Fibroblast of mammary gland (primary cell): ENCODE results near the gene HTR4.

Experiments used
- DNase-seq: peaks from one replicate; pipeline ENCODE4 v3.0.0-alpha.2; 2010; ENCODE audit warnings: low read depth
- H3K4me3 ChIP-seq: 2 replicates; pipeline ENCODE4 v1.5.1; 2011; ENCODE audit warnings: low read depth, mild to moderate bottlenecking, low read length, moderate library complexity; ENCODE audit not compliant: control insufficient read depth
- TF ChIP-seq, protein P1 (sequence below): conservative IDR thresholded peaks from 2 replicates; pipeline ENCODE4 v1.5.1; 2011; ENCODE audit warnings: low read depth, low read length, inconsistent platforms; ENCODE audit not compliant: control insufficient read depth, insufficient read depth

The HTR4 gene

DNA sequence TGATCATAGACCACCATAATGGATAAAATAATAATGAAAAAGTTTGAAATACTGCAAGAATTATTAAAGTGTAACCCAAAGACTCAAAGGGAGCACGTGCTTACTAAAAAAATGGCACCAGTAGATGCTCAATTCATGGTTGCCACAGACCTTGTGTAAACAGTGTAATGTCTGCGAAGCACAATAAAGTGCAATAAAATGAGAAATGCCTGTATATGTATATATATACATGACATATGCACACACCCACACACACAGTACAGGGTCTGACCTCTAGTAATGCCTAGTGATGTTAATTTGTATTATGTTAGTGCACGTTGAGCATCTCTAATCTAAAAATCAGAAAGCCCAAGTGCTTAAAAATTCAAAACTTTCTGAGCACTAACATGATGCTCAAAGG is 218.3 kb downstream of the HTR4 start:
- H3K4me3 ChIP-seq: no peak overlapping the region
- TF ChIP-seq, protein P1, sequence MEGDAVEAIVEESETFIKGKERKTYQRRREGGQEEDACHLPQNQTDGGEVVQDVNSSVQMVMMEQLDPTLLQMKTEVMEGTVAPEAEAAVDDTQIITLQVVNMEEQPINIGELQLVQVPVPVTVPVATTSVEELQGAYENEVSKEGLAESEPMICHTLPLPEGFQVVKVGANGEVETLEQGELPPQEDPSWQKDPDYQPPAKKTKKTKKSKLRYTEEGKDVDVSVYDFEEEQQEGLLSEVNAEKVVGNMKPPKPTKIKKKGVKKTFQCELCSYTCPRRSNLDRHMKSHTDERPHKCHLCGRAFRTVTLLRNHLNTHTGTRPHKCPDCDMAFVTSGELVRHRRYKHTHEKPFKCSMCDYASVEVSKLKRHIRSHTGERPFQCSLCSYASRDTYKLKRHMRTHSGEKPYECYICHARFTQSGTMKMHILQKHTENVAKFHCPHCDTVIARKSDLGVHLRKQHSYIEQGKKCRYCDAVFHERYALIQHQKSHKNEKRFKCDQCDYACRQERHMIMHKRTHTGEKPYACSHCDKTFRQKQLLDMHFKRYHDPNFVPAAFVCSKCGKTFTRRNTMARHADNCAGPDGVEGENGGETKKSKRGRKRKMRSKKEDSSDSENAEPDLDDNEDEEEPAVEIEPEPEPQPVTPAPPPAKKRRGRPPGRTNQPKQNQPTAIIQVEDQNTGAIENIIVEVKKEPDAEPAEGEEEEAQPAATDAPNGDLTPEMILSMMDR: no peak
- DNase-seq: no peak

DNA sequence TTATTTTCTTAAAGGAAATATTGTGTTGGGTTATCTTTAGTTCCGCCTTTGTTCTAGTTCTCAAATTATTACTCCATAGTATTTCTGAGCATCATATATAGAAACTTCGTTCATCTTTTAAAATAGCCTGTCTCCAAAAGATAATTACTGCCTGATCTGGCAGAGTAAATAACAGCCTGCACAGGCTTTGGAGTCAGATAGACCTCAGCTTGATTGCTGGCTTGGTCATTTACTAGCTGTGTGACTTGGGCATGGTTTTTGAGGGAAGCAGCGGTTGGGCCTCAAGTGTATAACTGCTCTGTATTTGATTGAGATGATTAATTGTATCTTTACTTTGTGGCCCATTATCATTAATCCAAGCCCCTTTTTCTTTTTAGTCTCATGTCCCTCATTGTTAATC is 220.5 kb downstream of the HTR4 start:
- no peak for DNase-seq
- TF ChIP-seq, protein P1: no peak
- H3K4me3 ChIP-seq: no peak overlapping the region
